ENCODE data around the gene SLC38A9. TPM values are rescaled to one million over a fixed set of nuclear protein-coding genes. Genes with fewer than 3 reads are reported as not detected.
A peak's percentile ranks its signal among the peaks of the same experiment; 100 is the strongest.

Gene SLC38A9
- total RNA-seq, 1 experiment from 2014 or later = 27.0 TPM

GRCh38 chr5:55711507-55712022, 559 bp downstream of the SLC38A9 start:
- Mint-ChIP-seq H3K4me3 (peak overlapping the region; percentile 100), H3K27me3 (ENCODE audit: low read depth) (no peaks in the 10 kb centered on the region), H3K9me3 (peaks cover 19% of the 10 kb centered on the region), H3K4me1 (peaks cover 17% of the 10 kb centered on the region), H3K27ac (peak overlapping the region; percentile 97), H3K36me3 (peaks cover 11% of the 10 kb centered on the region)
- ATAC-seq (peak; percentile 1; the same call in 1 of the 2 replicates), DNase-seq (ENCODE audit: low spot score) (no peak)
- CTCF ChIA-PET = no interaction called here
- POLR2A ChIA-PET = no interaction called here
- TF ChIP-seq TCF7 (CRISPR knock-in tag; IDR thresholded peaks at IDR 0.05; ENCODE audit: low read depth) = no peak

DNA sequence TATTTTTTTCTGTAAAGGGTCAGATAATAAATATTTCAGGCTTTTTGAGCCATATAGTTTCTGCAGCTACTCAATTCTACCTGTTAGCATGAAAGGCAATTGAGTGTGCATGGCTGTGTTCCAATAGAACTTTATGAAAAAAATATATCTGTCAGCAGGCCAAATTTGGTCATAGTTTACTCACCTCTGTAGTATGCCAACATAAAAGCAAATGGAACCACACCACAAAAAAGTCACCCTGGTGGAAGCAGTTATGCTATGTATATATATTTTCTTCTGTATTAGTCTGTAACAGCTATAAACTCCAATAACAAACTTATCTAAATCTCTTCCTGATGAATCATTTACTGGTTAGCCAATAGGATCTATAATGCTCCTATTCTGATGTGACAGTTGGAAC, 3.4 kb downstream of the SLC38A9 start:
- Mint-ChIP-seq H3K27me3 (ENCODE audit: low read depth) (no peaks in the 10 kb centered on the region), H3K36me3 (peaks cover 10% of the 10 kb centered on the region; the same call in 1 of the 2 replicates), H3K9me3 (0 out of 2 replicates have a peak, but pooled peaks cover under 1% of the 10 kb centered on the region), H3K4me1 (peaks cover 14% of the 10 kb centered on the region), H3K27ac (no peak overlapping the region), H3K4me3 (no peak overlapping the region)
- CTCF ChIA-PET = no interaction called here
- no peak for TF ChIP-seq CBFB (CRISPR knock-in tag; IDR thresholded peaks at IDR 0.05; ENCODE audit: low read depth)
- no peak for TF ChIP-seq CREM (CRISPR knock-in tag; IDR thresholded peaks at IDR 0.05)
- no peak for TF ChIP-seq ZNF232 (CRISPR knock-in tag; IDR thresholded peaks at IDR 0.05)
- TF ChIP-seq IRF2 (CRISPR knock-in tag; IDR thresholded peaks at IDR 0.05; ENCODE audit: borderline replicate concordance, low read depth) = no peak
- no peak for TF ChIP-seq SP1 (CRISPR knock-in tag; conservative IDR thresholded peaks at IDR 0.05)
- no peak for TF ChIP-seq IRF1 (CRISPR knock-in tag; IDR thresholded peaks at IDR 0.05)
- TF ChIP-seq SMAD3 (CRISPR knock-in tag; IDR thresholded peaks at IDR 0.05; ENCODE audit: borderline replicate concordance) = no peak
- no peak for TF ChIP-seq ATF1 (CRISPR knock-in tag; IDR thresholded peaks at IDR 0.05)
- no peak for TF ChIP-seq RORB (CRISPR knock-in tag; IDR thresholded peaks at IDR 0.05)
- TF ChIP-seq NR3C1 (CRISPR knock-in tag; conservative IDR thresholded peaks at IDR 0.05; ENCODE audit: low read depth) = no peak
- TF ChIP-seq ATF6 (CRISPR knock-in tag; IDR thresholded peaks at IDR 0.05) = no peak
- TF ChIP-seq GTF2I (CRISPR knock-in tag; conservative IDR thresholded peaks at IDR 0.05) = no peak
- TF ChIP-seq JAZF1 (CRISPR knock-in tag; IDR thresholded peaks at IDR 0.05) = no peak
- TF ChIP-seq ETV6 (CRISPR knock-in tag; IDR thresholded peaks at IDR 0.05) = no peak
- TF ChIP-seq HMGXB4 (CRISPR knock-in tag; IDR thresholded peaks at IDR 0.05) = no peak
- TF ChIP-seq, protein P1, sequence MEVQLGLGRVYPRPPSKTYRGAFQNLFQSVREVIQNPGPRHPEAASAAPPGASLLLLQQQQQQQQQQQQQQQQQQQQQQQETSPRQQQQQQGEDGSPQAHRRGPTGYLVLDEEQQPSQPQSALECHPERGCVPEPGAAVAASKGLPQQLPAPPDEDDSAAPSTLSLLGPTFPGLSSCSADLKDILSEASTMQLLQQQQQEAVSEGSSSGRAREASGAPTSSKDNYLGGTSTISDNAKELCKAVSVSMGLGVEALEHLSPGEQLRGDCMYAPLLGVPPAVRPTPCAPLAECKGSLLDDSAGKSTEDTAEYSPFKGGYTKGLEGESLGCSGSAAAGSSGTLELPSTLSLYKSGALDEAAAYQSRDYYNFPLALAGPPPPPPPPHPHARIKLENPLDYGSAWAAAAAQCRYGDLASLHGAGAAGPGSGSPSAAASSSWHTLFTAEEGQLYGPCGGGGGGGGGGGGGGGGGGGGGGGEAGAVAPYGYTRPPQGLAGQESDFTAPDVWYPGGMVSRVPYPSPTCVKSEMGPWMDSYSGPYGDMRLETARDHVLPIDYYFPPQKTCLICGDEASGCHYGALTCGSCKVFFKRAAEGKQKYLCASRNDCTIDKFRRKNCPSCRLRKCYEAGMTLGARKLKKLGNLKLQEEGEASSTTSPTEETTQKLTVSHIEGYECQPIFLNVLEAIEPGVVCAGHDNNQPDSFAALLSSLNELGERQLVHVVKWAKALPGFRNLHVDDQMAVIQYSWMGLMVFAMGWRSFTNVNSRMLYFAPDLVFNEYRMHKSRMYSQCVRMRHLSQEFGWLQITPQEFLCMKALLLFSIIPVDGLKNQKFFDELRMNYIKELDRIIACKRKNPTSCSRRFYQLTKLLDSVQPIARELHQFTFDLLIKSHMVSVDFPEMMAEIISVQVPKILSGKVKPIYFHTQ (CRISPR knock-in tag; IDR thresholded peaks at IDR 0.05) = no peak
- no peak for TF ChIP-seq CTCF (IDR thresholded peaks at IDR 0.05)
- no peak for TF ChIP-seq TP53 (CRISPR knock-in tag; IDR thresholded peaks at IDR 0.05)
- no peak for TF ChIP-seq NFATC4 (CRISPR knock-in tag; IDR thresholded peaks at IDR 0.05)
- no peak for TF ChIP-seq TEAD4 (CRISPR knock-in tag; IDR thresholded peaks at IDR 0.05)
- DNase-seq (ENCODE audit: low spot score) (no peak), ATAC-seq (no peak)
- POLR2A ChIA-PET = no interaction called here

Measured in WTC11 (cell line).